ENCODE measurements around the gene EZH1.

GRCh38 chr17:42672038-42672437, 72.8 kb downstream of the EZH1 start:
- TF ChIP-seq TCF12 (IDR thresholded peaks at IDR 0.05; ENCODE audit: low read depth) (no peak), RAD21 (IDR thresholded peaks at IDR 0.05; ENCODE audit: low read depth) (no peak), TEAD4 (IDR thresholded peaks at IDR 0.05) (no peak), FOXM1 (IDR thresholded peaks at IDR 0.05; ENCODE audit: borderline replicate concordance, low read depth) (no peak), EP300 (IDR thresholded peaks at IDR 0.05; ENCODE audit: borderline replicate concordance) (no peak), YY1 (IDR thresholded peaks at IDR 0.05; ENCODE audit: low read depth) (no peak), CEBPB (IDR thresholded peaks at IDR 0.05) (no peak)
- TF ChIP-seq, protein P1, sequence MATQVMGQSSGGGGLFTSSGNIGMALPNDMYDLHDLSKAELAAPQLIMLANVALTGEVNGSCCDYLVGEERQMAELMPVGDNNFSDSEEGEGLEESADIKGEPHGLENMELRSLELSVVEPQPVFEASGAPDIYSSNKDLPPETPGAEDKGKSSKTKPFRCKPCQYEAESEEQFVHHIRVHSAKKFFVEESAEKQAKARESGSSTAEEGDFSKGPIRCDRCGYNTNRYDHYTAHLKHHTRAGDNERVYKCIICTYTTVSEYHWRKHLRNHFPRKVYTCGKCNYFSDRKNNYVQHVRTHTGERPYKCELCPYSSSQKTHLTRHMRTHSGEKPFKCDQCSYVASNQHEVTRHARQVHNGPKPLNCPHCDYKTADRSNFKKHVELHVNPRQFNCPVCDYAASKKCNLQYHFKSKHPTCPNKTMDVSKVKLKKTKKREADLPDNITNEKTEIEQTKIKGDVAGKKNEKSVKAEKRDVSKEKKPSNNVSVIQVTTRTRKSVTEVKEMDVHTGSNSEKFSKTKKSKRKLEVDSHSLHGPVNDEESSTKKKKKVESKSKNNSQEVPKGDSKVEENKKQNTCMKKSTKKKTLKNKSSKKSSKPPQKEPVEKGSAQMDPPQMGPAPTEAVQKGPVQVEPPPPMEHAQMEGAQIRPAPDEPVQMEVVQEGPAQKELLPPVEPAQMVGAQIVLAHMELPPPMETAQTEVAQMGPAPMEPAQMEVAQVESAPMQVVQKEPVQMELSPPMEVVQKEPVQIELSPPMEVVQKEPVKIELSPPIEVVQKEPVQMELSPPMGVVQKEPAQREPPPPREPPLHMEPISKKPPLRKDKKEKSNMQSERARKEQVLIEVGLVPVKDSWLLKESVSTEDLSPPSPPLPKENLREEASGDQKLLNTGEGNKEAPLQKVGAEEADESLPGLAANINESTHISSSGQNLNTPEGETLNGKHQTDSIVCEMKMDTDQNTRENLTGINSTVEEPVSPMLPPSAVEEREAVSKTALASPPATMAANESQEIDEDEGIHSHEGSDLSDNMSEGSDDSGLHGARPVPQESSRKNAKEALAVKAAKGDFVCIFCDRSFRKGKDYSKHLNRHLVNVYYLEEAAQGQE (IDR thresholded peaks at IDR 0.05; ENCODE audit: low read depth) = no peak
- TF ChIP-seq, protein P2, sequence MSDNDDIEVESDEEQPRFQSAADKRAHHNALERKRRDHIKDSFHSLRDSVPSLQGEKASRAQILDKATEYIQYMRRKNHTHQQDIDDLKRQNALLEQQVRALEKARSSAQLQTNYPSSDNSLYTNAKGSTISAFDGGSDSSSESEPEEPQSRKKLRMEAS (IDR thresholded peaks at IDR 0.05) = no peak

All from Ishikawa (cell line).